Kidney epithelial cell (primary cell): ENCODE results near the gene LILRB5. TPM values are rescaled to one million over a fixed set of nuclear protein-coding genes. Genes with fewer than 3 reads are reported as not detected.
"Not testable (repeated sequence)": the region's sequence is repeated elsewhere in the genome, so short reads cannot be mapped to it uniquely, and the experiment has no call there.

ENCODE experiments used
- DNase-seq: peaks from one replicate; pipeline ENCODE4 v3.0.0-alpha.2; 2010; ENCODE audit warnings: low read depth
- H3K27me3 ChIP-seq: 2 replicates; pipeline ENCODE4 v1.6.0; 2011; ENCODE audit warnings: low read length; ENCODE audit not compliant: control insufficient read depth, insufficient read depth
- H3K36me3 ChIP-seq: 2 replicates; pipeline ENCODE4 v1.5.1; 2011; ENCODE audit warnings: low read length; ENCODE audit not compliant: control insufficient read depth, insufficient read depth
- H3K4me3 ChIP-seq: 2 replicates; pipeline ENCODE4 v1.5.1; 2011; ENCODE audit warnings: low read depth, mild to moderate bottlenecking, control low read depth, low read length
- CTCF ChIP-seq: IDR thresholded peaks from 2 replicates; pipeline ENCODE4 v1.5.1; 2011; ENCODE audit warnings: mild to moderate bottlenecking, moderate library complexity, low read length, control low read depth, inconsistent platforms; ENCODE audit not compliant: insufficient read depth, poor library complexity, severe bottlenecking
- total RNA-seq: library from RNA; depleted of rRNA; stranded (reverse); fragments of >200 nt; gene quantifications from 2 replicates; pipeline ENCODE4 v1.2.3, GENCODE V29; 2015

The LILRB5 gene
- total RNA-seq, 1 donor from 2014 or later, result 0.04 TPM

- H3K27me3 ChIP-seq, result no peaks in the 10 kb centered on the region
- TF ChIP-seq CTCF, result no peak
- no peak overlapping the region for H3K4me3 ChIP-seq
- no peak for DNase-seq
- no peaks in the 10 kb centered on the region for H3K36me3 ChIP-seq
Observed at GRCh38 chr19:54297759-54298305, 40.8 kb upstream of the LILRB5 start.

GRCh38 chr19:54294539-54294938 is 37.5 kb upstream of the LILRB5 start:
- Histone ChIP-seq H3K27me3 (no peaks in the 10 kb centered on the region), H3K36me3 (no peaks in the 10 kb centered on the region), H3K4me3 (no peak overlapping the region)
- TF ChIP-seq CTCF, result no peak
- DNase-seq, result no peak

GRCh38 chr19:54289160-54289559 is 32.1 kb upstream of the LILRB5 start:
- H3K27me3 ChIP-seq, H3K36me3 ChIP-seq, DNase-seq, H3K4me3 ChIP-seq: not testable (repeated sequence)

- H3K27me3 ChIP-seq, result no peaks in the 10 kb centered on the region
- no peak overlapping the region for H3K4me3 ChIP-seq
- no peaks in the 10 kb centered on the region for H3K36me3 ChIP-seq
- no peak for TF ChIP-seq CTCF
- no peak for DNase-seq
Observed at GRCh38 chr19:54287456-54287855, 30.4 kb upstream of the LILRB5 start.

- not testable (repeated sequence) for H3K4me3 ChIP-seq, DNase-seq, H3K36me3 ChIP-seq, H3K27me3 ChIP-seq
Observed at GRCh38 chr19:54286283-54286682, 29.2 kb upstream of the LILRB5 start.

- not testable (repeated sequence) for H3K4me3 ChIP-seq, H3K36me3 ChIP-seq, DNase-seq, H3K27me3 ChIP-seq
Observed at GRCh38 chr19:54285427-54286056, 28.5 kb upstream of the LILRB5 start.

- no peak for TF ChIP-seq CTCF
- Histone ChIP-seq H3K27me3 (no peaks in the 10 kb centered on the region), H3K4me3 (no peak overlapping the region), H3K36me3 (no peaks in the 10 kb centered on the region)
- DNase-seq, result no peak
Observed at GRCh38 chr19:54282686-54283470, 25.8 kb upstream of the LILRB5 start.

GRCh38 chr19:54281729-54282075 is 24.6 kb upstream of the LILRB5 start:
- DNase-seq, result not testable (repeated sequence)

More at GRCh38 chr19:54281729-54282075, 24.6 kb upstream of the LILRB5 start:
- H3K4me3 ChIP-seq, H3K27me3 ChIP-seq, H3K36me3 ChIP-seq: not testable (repeated sequence)
